Gastroesophageal sphincter (tissue), 4 donors: ENCODE measurements around the gene OCSTAMP. TPM values are rescaled to one million over a fixed set of nuclear protein-coding genes. Genes with fewer than 3 reads are reported as not detected.
A peak's percentile ranks its signal among the peaks of the same experiment; 100 is the strongest.

Source experiments
- ATAC-seq: fragments of 150-250 bp; one replicate; pipeline ENCODE4 v1.9.1; 2016; ENCODE audit warnings: mild to moderate bottlenecking, moderate library complexity
- H3K27ac ChIP-seq, 4 donors: fragments of 200-600 bp; sonication (generic) in 3 of 4; 1 replicate in 3 of 4; 2 replicates in 1 of 4; pipeline ENCODE4 v1.5.1; 2016 to 2019
- H3K27me3 ChIP-seq: fragments of 200-600 bp; sonication (generic); one replicate; pipeline ENCODE4 v1.5.1; 2019
- H3K36me3 ChIP-seq, 2 donors: fragments of 200-600 bp; sonication (generic); one replicate each; pipeline ENCODE4 v1.5.1; 2019; ENCODE audit warnings: control low read depth in 1 of 2
- H3K4me1 ChIP-seq, 3 donors: fragments of 200-600 bp; sonication (generic); 1 replicate in 2 of 3; 2 replicates in 1 of 3; pipeline ENCODE4 v1.5.1; 2016 to 2019; ENCODE audit warnings: control low read depth in 2 of 3
- H3K4me3 ChIP-seq, 2 donors: fragments of 200-600 bp; sonication (generic); one replicate each; pipeline ENCODE4 v1.5.1; 2019; ENCODE audit warnings: mild to moderate bottlenecking in 1 of 2, moderate library complexity in 1 of 2
- H3K9me3 ChIP-seq, 3 donors: fragments of 200-600 bp; sonication (generic); one replicate each; pipeline ENCODE4 v1.5.1; 2017 to 2019; ENCODE audit warnings: control low read depth in 2 of 3
- EP300 ChIP-seq: sonication (generic); formaldehyde crosslinking; IDR thresholded peaks from one replicate; pipeline ENCODE4 v1.6.1; 2017; ENCODE audit warnings: antibody characterized with exemption, mild to moderate bottlenecking
- POLR2A ChIP-seq, 2 donors: fragments of 450-650 bp; IDR thresholded peaks; one replicate each; pipeline ENCODE4 v1.6.1; 2017; ENCODE audit warnings: antibody characterized with exemption in 2 of 2, mild to moderate bottlenecking in 2 of 2, moderate library complexity in 1 of 2
- POLR2AphosphoS5 ChIP-seq: sonication (generic); formaldehyde crosslinking; IDR thresholded peaks from one replicate; pipeline ENCODE4 v1.6.1; 2017; ENCODE audit warnings: antibody characterized with exemption
- WGBS, 2 donors: methylation state at CpG; one replicate each; pipeline ENCODE4 v1.1.5; 2018; ENCODE audit warnings: low coverage in 1 of 2; 5-methylcytosine and 5-hydroxymethylcytosine counted together
- total RNA-seq, 4 donors: library from RNA; depleted of rRNA; stranded (reverse); fragments of >200 nt; gene quantifications; one replicate each; pipeline ENCODE4 v1.1.0, GENCODE V29; 2016
- TF ChIP-seq, protein P1 (sequence below), 4 experiments: fragments of 200-600 bp in 2 of 4; fragments of 450-650 bp in 2 of 4; sonication (generic) in 1 of 4; IDR thresholded peaks; one replicate each; pipeline ENCODE4 v1.5.1; 2017 to 2019; ENCODE audit warnings: antibody characterized with exemption in 4 of 4, mild to moderate bottlenecking in 2 of 4, moderate library complexity in 2 of 4

The OCSTAMP gene
- total RNA-seq, 4 donors from 2014 or later = not detected

DNA sequence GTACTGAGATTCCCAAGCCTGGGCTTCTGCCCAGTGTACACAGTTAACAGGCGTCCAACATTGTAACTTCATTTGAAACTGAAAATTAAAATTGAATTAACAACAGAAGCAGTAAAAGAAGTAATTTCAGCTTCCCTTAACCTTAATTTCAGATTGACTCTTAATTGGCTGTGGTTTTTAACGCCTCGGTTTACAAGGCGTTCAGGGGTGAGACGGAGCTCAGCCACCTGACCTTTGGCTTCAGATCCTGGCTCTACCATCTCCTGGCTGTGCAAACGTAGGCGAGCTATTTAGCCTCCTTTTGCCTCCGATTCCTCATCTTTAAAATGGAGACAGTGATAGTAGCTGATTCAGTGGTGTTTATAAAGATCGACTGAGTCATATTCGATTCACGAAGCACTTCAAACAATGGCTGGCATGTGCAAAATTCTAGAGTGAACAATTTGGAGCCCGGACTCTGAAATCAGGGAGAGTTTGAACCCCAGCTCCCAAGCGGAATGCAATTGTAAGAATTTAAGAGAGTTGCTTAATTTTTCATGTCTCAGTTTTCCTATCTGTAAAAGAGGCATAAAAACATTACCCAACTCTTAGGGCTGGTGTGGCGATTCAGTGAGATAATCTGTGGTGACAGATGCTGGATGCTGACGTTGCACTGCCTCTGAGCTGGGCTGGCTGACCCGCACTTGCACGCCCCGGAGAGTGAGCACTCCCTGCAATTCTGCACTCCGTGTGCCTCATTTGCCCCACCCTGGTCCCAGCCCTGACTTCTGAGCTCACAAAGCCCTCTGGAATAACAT, 23.5 kb upstream of the OCSTAMP start:
- Histone ChIP-seq H3K9me3 (no peaks in the 10 kb centered on the region), H3K27me3 (peaks cover 4% of the 10 kb centered on the region), H3K4me1 (peaks cover 0 to 15% (median 0%) of the 10 kb centered on the region in 3 donors), H3K27ac (no peak overlapping the region), H3K4me3 (no peak overlapping the region), H3K36me3 (no peaks in the 10 kb centered on the region)
- ATAC-seq = no peak
- 66 to 78% methylated on average over 14 to 17 of the region's 19 CpGs for WGBS, 2 donors
- TF ChIP-seq EP300 (no peak), POLR2A (IDR thresholded peaks at IDR 0.05) (no peak), POLR2AphosphoS5 (no peak)
- TF ChIP-seq, protein P1, sequence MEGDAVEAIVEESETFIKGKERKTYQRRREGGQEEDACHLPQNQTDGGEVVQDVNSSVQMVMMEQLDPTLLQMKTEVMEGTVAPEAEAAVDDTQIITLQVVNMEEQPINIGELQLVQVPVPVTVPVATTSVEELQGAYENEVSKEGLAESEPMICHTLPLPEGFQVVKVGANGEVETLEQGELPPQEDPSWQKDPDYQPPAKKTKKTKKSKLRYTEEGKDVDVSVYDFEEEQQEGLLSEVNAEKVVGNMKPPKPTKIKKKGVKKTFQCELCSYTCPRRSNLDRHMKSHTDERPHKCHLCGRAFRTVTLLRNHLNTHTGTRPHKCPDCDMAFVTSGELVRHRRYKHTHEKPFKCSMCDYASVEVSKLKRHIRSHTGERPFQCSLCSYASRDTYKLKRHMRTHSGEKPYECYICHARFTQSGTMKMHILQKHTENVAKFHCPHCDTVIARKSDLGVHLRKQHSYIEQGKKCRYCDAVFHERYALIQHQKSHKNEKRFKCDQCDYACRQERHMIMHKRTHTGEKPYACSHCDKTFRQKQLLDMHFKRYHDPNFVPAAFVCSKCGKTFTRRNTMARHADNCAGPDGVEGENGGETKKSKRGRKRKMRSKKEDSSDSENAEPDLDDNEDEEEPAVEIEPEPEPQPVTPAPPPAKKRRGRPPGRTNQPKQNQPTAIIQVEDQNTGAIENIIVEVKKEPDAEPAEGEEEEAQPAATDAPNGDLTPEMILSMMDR (IDR thresholded peaks at IDR 0.05) = no peak

DNA sequence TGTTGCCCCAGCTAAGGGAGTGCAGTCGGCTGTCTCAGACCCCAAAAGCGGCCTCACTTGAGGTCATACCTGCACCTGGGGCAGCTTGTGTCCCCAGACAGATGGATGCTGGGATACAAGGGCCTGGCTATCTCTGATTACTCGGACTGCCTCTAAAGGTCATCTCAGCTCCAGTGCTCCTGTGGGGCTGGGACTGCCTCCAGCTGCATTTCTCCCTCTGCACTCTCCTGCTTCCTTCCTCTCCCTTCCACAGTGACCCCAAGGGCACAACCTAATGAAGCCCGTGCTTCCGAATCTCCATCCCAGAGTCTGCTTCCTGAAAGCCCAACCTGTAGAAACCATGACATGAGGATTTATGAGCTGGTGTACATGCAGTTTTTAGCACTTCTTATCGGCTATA, 22.8 kb upstream of the OCSTAMP start:
- no peak overlapping the region for H3K27ac ChIP-seq
- 40 to 44% methylated on average over 2 to 3 of the region's 6 CpGs for WGBS, 2 donors
- TF ChIP-seq, protein P1 (IDR thresholded peaks at IDR 0.05) = no peak
- TF ChIP-seq POLR2AphosphoS5 = no peak
- TF ChIP-seq POLR2A (IDR thresholded peaks at IDR 0.05) = no peak
- no peak for TF ChIP-seq EP300

GRCh38 chr20:46572790-46573189, 22.3 kb upstream of the OCSTAMP start:
- TF ChIP-seq POLR2A (IDR thresholded peaks at IDR 0.05) (no peak), EP300 (no peak), POLR2AphosphoS5 (no peak)
- TF ChIP-seq, protein P1 (IDR thresholded peaks at IDR 0.05) = no peak
- whole genome bisulfite sequencing, 2 donors = 95 to 100% methylated on average over 2 to 3 of the region's 3 CpGs
- H3K27me3 ChIP-seq = peaks cover 4% of the 10 kb centered on the region
- H3K4me1 ChIP-seq = peaks cover 0 to 26% (median 3%) of the 10 kb centered on the region in 3 donors
- no peak overlapping the region for H3K4me3 ChIP-seq
- no peak for ATAC-seq
- no peak overlapping the region for H3K27ac ChIP-seq
- H3K36me3 ChIP-seq = no peaks in the 10 kb centered on the region
- H3K9me3 ChIP-seq = no peaks in the 10 kb centered on the region

More for the DNA sequence above, 22.8 kb upstream of the OCSTAMP start:
- peaks cover 4% of the 10 kb centered on the region for H3K27me3 ChIP-seq
- no peaks in the 10 kb centered on the region for H3K9me3 ChIP-seq
- no peak overlapping the region for H3K4me3 ChIP-seq
- no peak for ATAC-seq
- peaks cover 0 to 23% (median 3%) of the 10 kb centered on the region in 3 donors for H3K4me1 ChIP-seq
- no peaks in the 10 kb centered on the region for H3K36me3 ChIP-seq

GRCh38 chr20:46572153-46572552, 21.7 kb upstream of the OCSTAMP start:
- Histone ChIP-seq H3K4me3 (no peak overlapping the region), H3K9me3 (no peaks in the 10 kb centered on the region), H3K27me3 (peaks cover 2% of the 10 kb centered on the region), H3K27ac (peak overlapping the region in 2 of 4 donors; percentile 10 to 28), H3K36me3 (no peaks in the 10 kb centered on the region), H3K4me1 (peaks cover 0 to 28% (median 3%) of the 10 kb centered on the region in 3 donors)
- 8 to 18% methylated on average over 2 to 3 of the region's 8 CpGs for WGBS, 2 donors
- TF ChIP-seq, protein P1 (IDR thresholded peaks at IDR 0.05) = no peak
- TF ChIP-seq POLR2AphosphoS5 = no peak
- no peak for TF ChIP-seq EP300
- TF ChIP-seq POLR2A (IDR thresholded peaks at IDR 0.05) = no peak
- peak; percentile 57 for ATAC-seq

DNA sequence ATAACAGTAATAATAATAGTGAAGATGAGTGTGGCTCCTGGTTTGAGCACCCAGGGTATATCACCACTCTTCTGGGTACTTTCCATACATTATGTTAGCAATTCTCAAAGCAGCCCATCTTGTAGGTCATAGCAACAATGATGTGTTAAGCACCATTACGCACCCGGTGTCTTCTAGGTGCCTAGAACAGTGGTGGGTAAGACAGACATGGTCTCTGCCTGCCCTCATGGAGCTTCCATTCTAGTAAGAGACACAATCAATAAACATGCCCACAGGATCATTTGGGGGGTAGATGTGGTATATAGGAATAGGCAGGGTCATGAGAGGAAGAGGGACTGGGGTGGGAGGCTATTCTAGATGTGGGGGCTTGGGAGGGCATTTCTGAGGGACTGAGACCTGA, 21.0 kb upstream of the OCSTAMP start:
- Histone ChIP-seq H3K4me3 (no peak overlapping the region), H3K27ac (no peak overlapping the region), H3K4me1 (peaks cover 0 to 28% (median 3%) of the 10 kb centered on the region in 3 donors), H3K36me3 (no peaks in the 10 kb centered on the region), H3K27me3 (no peaks in the 10 kb centered on the region), H3K9me3 (no peaks in the 10 kb centered on the region)
- no peak for ATAC-seq
- WGBS, 2 donors = 100% methylated on average over 2 of the region's 2 CpGs
- TF ChIP-seq POLR2AphosphoS5 (no peak), POLR2A (IDR thresholded peaks at IDR 0.05) (no peak), EP300 (no peak)
- TF ChIP-seq, protein P1 (IDR thresholded peaks at IDR 0.05) = no peak
